Urothelium cell line (cell line): ENCODE data around the gene TMEM185B.

ENCODE experiments used
- DNase-seq: peaks from one replicate; pipeline ENCODE4 v3.0.0; 2011; ENCODE audit warnings: low spot score, mixed read lengths
- FAIRE-seq: peaks from 2 replicates; lab custom pipeline; 2011; peaks lifted over from hg19 to GRCh38; lab: Jason Lieb, UNC

The TMEM185B gene

GRCh38 chr2:120252225-120253020 is 29.2 kb upstream of the TMEM185B start, which contains the start of gene RALB:
Gene RALB, plus strand, starts transcription at chr2:120252852. Its CDS starts 25,813 bp downstream, at chr2:120278665.
- DNase-seq, result peak; percentile 100
- peak; percentile 95 for FAIRE-seq

- FAIRE-seq (no peak), DNase-seq (no peak)
Observed at GRCh38 chr2:120251880-120252224, 28.7 kb upstream of the TMEM185B start.

GRCh38 chr2:120251078-120251477 is 27.9 kb upstream of the TMEM185B start:
- FAIRE-seq (no peak), DNase-seq (no peak)

GRCh38 chr2:120250640-120251039 is 27.4 kb upstream of the TMEM185B start:
- DNase-seq, result no peak
- FAIRE-seq, result no peak

GRCh38 chr2:120247851-120248250 is 24.7 kb upstream of the TMEM185B start:
- DNase-seq (no peak), FAIRE-seq (peak; percentile 55)

- FAIRE-seq (peak; percentile 9), DNase-seq (no peak)
Observed at GRCh38 chr2:120246546-120247300, 23.5 kb upstream of the TMEM185B start.

- DNase-seq, result peak; percentile 72
- peak; percentile 48 for FAIRE-seq
Observed at GRCh38 chr2:120245520-120246332, 22.5 kb upstream of the TMEM185B start.

GRCh38 chr2:120244656-120245519 is 21.7 kb upstream of the TMEM185B start:
- FAIRE-seq, result peak; percentile 77
- DNase-seq, result no peak

- no peak for DNase-seq
- FAIRE-seq, result no peak
Observed at GRCh38 chr2:120243875-120244553, 20.8 kb upstream of the TMEM185B start.

- FAIRE-seq (no peak), DNase-seq (no peak)
Observed at GRCh38 chr2:120243211-120243610, 20.0 kb upstream of the TMEM185B start.

GRCh38 chr2:120241684-120242083 is 18.5 kb upstream of the TMEM185B start:
- FAIRE-seq, result peak; percentile 56
- no peak for DNase-seq

GRCh38 chr2:120240901-120241429 is 17.8 kb upstream of the TMEM185B start:
- FAIRE-seq (no peak), DNase-seq (no peak)

- FAIRE-seq, result no peak
- peak; percentile 91 for DNase-seq
Observed at GRCh38 chr2:120239488-120240287, 16.5 kb upstream of the TMEM185B start.

- peak; percentile 90 for DNase-seq
- FAIRE-seq, result peak; percentile 78
Observed at GRCh38 chr2:120238728-120239487, 15.7 kb upstream of the TMEM185B start.

- FAIRE-seq (peak; percentile 91), DNase-seq (peak; percentile 78)
Observed at GRCh38 chr2:120237491-120237902, 14.3 kb upstream of the TMEM185B start.

GRCh38 chr2:120236791-120237190 is 13.6 kb upstream of the TMEM185B start:
- FAIRE-seq (no peak), DNase-seq (no peak)

- FAIRE-seq (no peak), DNase-seq (no peak)
Observed at GRCh38 chr2:120236316-120236715, 13.1 kb upstream of the TMEM185B start.

- DNase-seq (no peak), FAIRE-seq (no peak)
Observed at GRCh38 chr2:120235681-120236080, 12.5 kb upstream of the TMEM185B start.
